H1 (cell line): ENCODE data around the gene WNK2. TPM values are rescaled to one million over a fixed set of nuclear protein-coding genes. Genes with fewer than 3 reads are reported as not detected.

Experiments
- CTCF ChIA-PET: fragments of 300-600 bp; sonication (Branson Sonifier 250); formaldehyde crosslinking; loops from one replicate; lab custom pipeline; 2021; ENCODE audit not compliant: partially characterized antibody; lab: Charles Lee
- POLR2A ChIA-PET: fragments of 300-600 bp; sonication (Branson Sonifier 250); formaldehyde crosslinking; loops from one replicate; lab custom pipeline; 2021; ENCODE audit warnings: inconsistent platforms; ENCODE audit not compliant: partially characterized antibody; lab: Charles Lee
- DNase-seq, 2 experiments: peaks; one replicate each; pipeline versions ENCODE4 v3.0.0 to v3.0.0-alpha.2; 2010 to 2022; ENCODE audit warnings: low spot score in 2 of 2, low read depth in 1 of 2, mixed read lengths in 1 of 2
- FAIRE-seq: peaks from 2 replicates; lab custom pipeline; 2011; peaks lifted over from hg19 to GRCh38; lab: Jason Lieb, UNC
- H2AFZ ChIP-seq: 2 replicates; pipeline ENCODE4 v1.8.1; 2012; ENCODE audit warnings: low read length, inconsistent platforms
- H2AK5ac ChIP-seq: 2 replicates; pipeline ENCODE4 v1.6.1; 2013; ENCODE audit warnings: low read depth, low read length
- H2BK120ac ChIP-seq: replicated peaks from 2 replicates; pipeline ENCODE3; 2013; ENCODE audit warnings: low read depth, low read length, inconsistent platforms
- H2BK12ac ChIP-seq: 2 replicates; pipeline ENCODE4 v1.6.1; 2013; ENCODE audit warnings: low read depth, low read length
- H2BK15ac ChIP-seq: 2 replicates; pipeline ENCODE4 v1.6.1; 2013; ENCODE audit warnings: low read length
- H2BK20ac ChIP-seq: 2 replicates; pipeline ENCODE4 v1.6.1; 2013; ENCODE audit warnings: low read length
- H2BK5ac ChIP-seq: 2 replicates; pipeline ENCODE4 v1.6.1; 2013; ENCODE audit warnings: low read depth, low read length
- H3K14ac ChIP-seq: 2 replicates; pipeline ENCODE4 v1.6.1; 2013; ENCODE audit warnings: inconsistent platforms; ENCODE audit not compliant: insufficient read length
- H3K18ac ChIP-seq: 2 replicates; pipeline ENCODE4 v1.6.1; 2013; ENCODE audit warnings: low read length; ENCODE audit errors: extremely low read depth
- H3K23ac ChIP-seq: 2 replicates; pipeline ENCODE4 v1.6.1; 2013; ENCODE audit warnings: inconsistent platforms; ENCODE audit not compliant: insufficient read length
- H3K23me2 ChIP-seq: 2 replicates; pipeline ENCODE4 v1.6.1; 2013; ENCODE audit warnings: low read depth, low read length
- H3K27ac ChIP-seq: 2 replicates; pipeline ENCODE4 v1.6.1; 2011; ENCODE audit warnings: low read depth, low read length, inconsistent platforms
- H3K27me3 ChIP-seq, 4 experiments: replicated peaks in 1 of 4; 1 replicate in 1 of 4; 2 replicates in 3 of 4; pipeline versions ENCODE4 v1.6.1 to v1.8.1; 2011 to 2013; ENCODE audit warnings: low read length in 3 of 4, mild to moderate bottlenecking in 3 of 4, inconsistent platforms in 2 of 4, mixed read lengths in 2 of 4, moderate library complexity in 1 of 4; ENCODE audit not compliant: control insufficient read depth in 3 of 4, insufficient read depth in 3 of 4; ENCODE audit errors: extremely low read depth in 1 of 4
- H3K36me3 ChIP-seq, 4 experiments: 2 replicates each; pipeline versions ENCODE4 v1.6.1 to v1.8.1; 2011 to 2013; ENCODE audit warnings: mild to moderate bottlenecking in 4 of 4, low read length in 3 of 4, moderate library complexity in 2 of 4, control low read depth in 1 of 4, inconsistent platforms in 1 of 4; ENCODE audit not compliant: insufficient read depth in 4 of 4, control insufficient read depth in 2 of 4
- H3K4ac ChIP-seq: replicated peaks from 2 replicates; pipeline ENCODE3; 2013; ENCODE audit warnings: low read length, low read depth, mixed read lengths, inconsistent platforms; ENCODE audit not compliant: insufficient read length
- H3K4me1 ChIP-seq, 4 experiments: replicated peaks in 1 of 4; 1 replicate in 1 of 4; 2 replicates in 3 of 4; pipeline versions ENCODE4 v1.6.1 to v1.8.1; 2011 to 2013; ENCODE audit warnings: low read length in 3 of 4, inconsistent platforms in 2 of 4, mixed read lengths in 1 of 4; ENCODE audit not compliant: insufficient read depth in 4 of 4, control insufficient read depth in 3 of 4
- H3K4me2 ChIP-seq, 2 experiments: 2 replicates each; pipeline versions ENCODE4 v1.6.1 to v1.8.1; 2011 to 2013; ENCODE audit warnings: low read depth in 2 of 2, low read length in 2 of 2, control low read depth in 1 of 2, inconsistent platforms in 1 of 2, mild to moderate bottlenecking in 1 of 2; ENCODE audit not compliant: insufficient read depth in 1 of 2
- H3K4me3 ChIP-seq, 4 experiments: fragments of 200-600, 300-600 bp in 1 of 4; sonication (generic), shearing (Covaris generic), sonication (Bioruptor Twin) in 1 of 4; 2 replicates each; pipeline versions ENCODE4 v1.5.1 to v1.8.1; 2011 to 2016; ENCODE audit warnings: low read length in 4 of 4, low read depth in 3 of 4, control low read depth in 2 of 4, inconsistent platforms in 2 of 4, mild to moderate bottlenecking in 2 of 4, mixed read lengths in 1 of 4, moderate library complexity in 1 of 4; ENCODE audit not compliant: insufficient read depth in 2 of 4; ENCODE audit errors: extremely low read depth in 1 of 4
- H3K56ac ChIP-seq: replicated peaks from 2 replicates; pipeline ENCODE3; 2013; ENCODE audit warnings: low read depth, mild to moderate bottlenecking, mixed read lengths, low read length, inconsistent platforms; ENCODE audit not compliant: insufficient read length
- H3K79me1 ChIP-seq: 2 replicates; pipeline ENCODE4 v1.6.1; 2013; ENCODE audit warnings: low read depth, low read length, control low read depth
- H3K79me2 ChIP-seq, 2 experiments: 2 replicates each; pipeline versions ENCODE4 v1.6.1 to v1.8.1; 2012 to 2013; ENCODE audit warnings: low read length in 2 of 2, mild to moderate bottlenecking in 2 of 2, inconsistent platforms in 1 of 2; ENCODE audit not compliant: insufficient read depth in 2 of 2, control insufficient read depth in 1 of 2
- H3K9ac ChIP-seq, 4 experiments: replicated peaks in 1 of 4; 1 replicate in 1 of 4; 2 replicates in 3 of 4; pipeline versions ENCODE4 v1.6.1 to v1.8.1; 2011 to 2013; ENCODE audit warnings: low read depth in 3 of 4, low read length in 3 of 4, control low read depth in 2 of 4, mild to moderate bottlenecking in 2 of 4, moderate library complexity in 2 of 4, inconsistent platforms in 1 of 4; ENCODE audit errors: extremely low read depth in 1 of 4
- H3K9me3 ChIP-seq, 2 experiments: 2 replicates each; pipeline versions ENCODE4 v1.6.1 to v1.8.1; 2012 to 2013; ENCODE audit warnings: mild to moderate bottlenecking in 2 of 2, moderate library complexity in 2 of 2, control low read depth in 1 of 2, inconsistent platforms in 1 of 2, low read depth in 1 of 2, low read length in 1 of 2, mixed read lengths in 1 of 2; ENCODE audit not compliant: insufficient read depth in 2 of 2
- H4K20me1 ChIP-seq, 2 experiments: replicated peaks in 1 of 2; 2 replicates each; pipeline versions ENCODE3 to v1.8.1; 2011 to 2013; ENCODE audit warnings: inconsistent platforms in 2 of 2, low read length in 2 of 2, mild to moderate bottlenecking in 1 of 2; ENCODE audit not compliant: insufficient read depth in 2 of 2, control insufficient read depth in 1 of 2
- H4K5ac ChIP-seq: 2 replicates; pipeline ENCODE4 v1.6.1; 2013; ENCODE audit warnings: low read length, low read depth, mixed read lengths, inconsistent platforms; ENCODE audit not compliant: insufficient read length
- H4K8ac ChIP-seq: 2 replicates; pipeline ENCODE4 v1.8.0; 2013; ENCODE audit warnings: mild to moderate bottlenecking, moderate library complexity, low read length, inconsistent platforms; ENCODE audit not compliant: insufficient read depth; ENCODE audit errors: extremely low read depth
- H4K91ac ChIP-seq: replicated peaks from 2 replicates; pipeline ENCODE3; 2013; ENCODE audit warnings: low read length, mixed read lengths, inconsistent platforms; ENCODE audit not compliant: insufficient read length
- FOSL1 ChIP-seq: IDR thresholded peaks from 2 replicates; pipeline ENCODE4 v1.6.1; 2011; ENCODE audit warnings: mild to moderate bottlenecking, low read depth, low read length, moderate library complexity; ENCODE audit not compliant: insufficient read depth
- GABPA ChIP-seq: IDR thresholded peaks from 2 replicates; pipeline ENCODE4 v1.6.1; 2011; ENCODE audit warnings: mild to moderate bottlenecking, low read length, moderate library complexity, borderline replicate concordance; ENCODE audit not compliant: insufficient read depth
- POLR2A ChIP-seq, 2 experiments: IDR thresholded peaks; 1 replicate in 1 of 2; 2 replicates in 1 of 2; pipeline ENCODE4 v1.6.1; 2011; ENCODE audit warnings: low read depth in 2 of 2, low read length in 2 of 2, mild to moderate bottlenecking in 2 of 2; ENCODE audit errors: control extremely low read depth in 1 of 2
- USF2 ChIP-seq: IDR thresholded peaks from 2 replicates; pipeline ENCODE4 v1.6.1; 2011; ENCODE audit warnings: low read length, improper control_type of control experiment
- WGBS, 2 experiments: shearing (Covaris generic) in 1 of 2; methylation state at CpG; one replicate each; pipeline versions ENCODE4 v1.1.6 to v1.1.7; 2013 to 2015; ENCODE audit warnings: low lambda C conversion rate in 2 of 2, mixed read lengths in 2 of 2, inconsistent platforms in 1 of 2, low coverage in 1 of 2, missing lambda C conversion rate in 1 of 2; ENCODE audit not compliant: insufficient replicate concordance in 2 of 2, insufficient coverage in 1 of 2, insufficient read length in 1 of 2; ENCODE audit errors: extremely low coverage in 1 of 2, missing lambda C conversion rate in 1 of 2; 5-methylcytosine and 5-hydroxymethylcytosine counted together
- polyA plus RNA-seq, 7 experiments: library from polyadenylated mRNA; depleted of rRNA in 3 of 7; stranded (reverse) in 5 of 7; unstranded in 2 of 7; fragments of >200 nt in 5 of 7; fragments of 200-250 nt in 2 of 7; gene quantifications; 1 replicate in 5 of 7; 2 replicates in 1 of 7; 4 replicates in 1 of 7; pipeline versions ENCODE4 v1.2.1 to v1.2.3, GENCODE V29; 2011 to 2013; ENCODE audit warnings: missing spikeins in 2 of 7, mixed read lengths in 2 of 7
- total RNA-seq: library from RNA; stranded (reverse); fragmentation: NEBNext Ultra II Directional; extraction: Animal tissue kit (Norgen Biotek cat#: 25700); gene quantifications from 2 replicates; pipeline ENCODE4 v1.2.1, GENCODE V29; 2021

WNK2 gene
- total and polyA plus RNA-seq, 2 of the 8 experiments (the other 6 are each of a cell fraction or from before 2014, with no cell fraction given): 12.0 to 87.2 TPM

- H2AFZ ChIP-seq: no peak overlapping the region
- H3K14ac ChIP-seq: no peak overlapping the region
- H2BK5ac ChIP-seq: no peak overlapping the region
- H4K8ac ChIP-seq: no peak overlapping the region
- no peak overlapping the region for H4K91ac ChIP-seq
- no peak overlapping the region for H2BK15ac ChIP-seq
- no peak overlapping the region for H2BK12ac ChIP-seq
- no peak overlapping the region for H3K56ac ChIP-seq
- POLR2A ChIA-PET: no interaction called here
- 90% methylated on average over 8 of the region's 9 CpGs; no CpG with 5 or more reads in 1 of the 2 experiments for WGBS, 2 experiments
- H3K27ac ChIP-seq: no peak overlapping the region
- no peak overlapping the region for H3K4me2 ChIP-seq
- H2BK120ac ChIP-seq: no peak overlapping the region
- H3K79me1 ChIP-seq: no peaks in the 10 kb centered on the region
- DNase-seq: no peak
- H4K20me1 ChIP-seq: peaks cover 0 to 4% of the 10 kb centered on the region in 2 experiments
- CTCF ChIA-PET: interaction anchor here (0.7 to 1.5 kb wide), 5 partner anchors 9 to 140 kb away, joined by 3 to 5 read pairs (median 4); no protein-coding TSS in a partner anchor
- H4K5ac ChIP-seq: no peak overlapping the region
- FAIRE-seq: no peak
- H3K23ac ChIP-seq: no peak overlapping the region
- peaks cover 0 to 5% (median 2%) of the 10 kb centered on the region in 4 experiments; a peak in 4 of 8 replicates for H3K36me3 ChIP-seq
- H3K4me1 ChIP-seq: peaks cover 0 to 4% (median 0%) of the 10 kb centered on the region in 4 experiments; a peak in 1 of 7 replicates
- H3K23me2 ChIP-seq: peaks cover 8% of the 10 kb centered on the region; the same call in 1 of the 2 replicates
- H2BK20ac ChIP-seq: no peak overlapping the region
- H3K9ac ChIP-seq: no peak overlapping the region
- H2AK5ac ChIP-seq: no peak overlapping the region
- H3K18ac ChIP-seq: no peak overlapping the region
- no peak overlapping the region for H3K4me3 ChIP-seq
- no peaks in the 10 kb centered on the region for H3K79me2 ChIP-seq
- H3K27me3 ChIP-seq: no peaks in the 10 kb centered on the region
- H3K4ac ChIP-seq: no peak overlapping the region
- no peaks in the 10 kb centered on the region for H3K9me3 ChIP-seq
- no peak for TF ChIP-seq POLR2A (IDR thresholded peaks at IDR 0.05; ENCODE audit: control extremely low read depth in 1 of 2, low read depth in 2 of 2, low read length in 2 of 2)
- no peak for TF ChIP-seq GABPA
- TF ChIP-seq USF2: no peak
- no peak for TF ChIP-seq FOSL1
Measured at GRCh38 chr9:93294011-93294410, 110.1 kb downstream of the WNK2 start.
